ENCODE measurements around the gene HES4. TPM values are rescaled to one million over a fixed set of nuclear protein-coding genes. Genes with fewer than 3 reads are reported as not detected.

Gene HES4
- total and polyA plus RNA-seq, 4 donors: 13.5 to 47.9 (median 27.1) TPM

DNA sequence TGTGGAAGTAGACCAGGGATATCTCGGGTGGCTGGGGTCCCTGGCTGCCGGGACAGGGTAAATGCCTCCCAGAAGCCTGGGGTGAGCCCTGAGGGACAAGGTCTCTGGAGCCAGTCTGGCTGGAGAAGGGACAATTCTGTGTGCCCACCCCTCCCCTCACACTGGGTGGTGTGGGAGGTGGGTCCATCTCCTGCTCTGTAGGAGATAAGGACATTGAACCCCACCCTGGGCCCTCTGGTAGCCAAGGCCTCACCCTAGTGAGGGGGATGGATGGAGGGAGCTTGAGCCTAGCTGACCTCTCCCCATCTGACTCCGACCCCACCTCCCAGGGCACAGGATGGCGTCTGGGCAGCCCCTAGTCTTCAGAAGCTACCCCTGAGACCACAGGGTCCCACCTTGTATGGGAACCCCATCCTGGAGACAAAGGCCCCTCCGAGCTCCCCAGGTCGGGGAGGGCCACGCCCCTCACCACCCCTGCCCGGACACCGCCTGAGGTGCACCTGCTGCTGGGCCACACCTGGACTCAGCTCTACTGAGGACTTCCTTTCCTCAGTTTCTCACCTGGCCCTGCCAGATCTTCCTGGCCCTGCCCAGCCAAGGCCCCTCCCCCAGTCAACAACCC, 24.4 kb upstream of the HES4 start:
- no peak for TF ChIP-seq CTCF (IDR thresholded peaks at IDR 0.05; ENCODE audit: control extremely low read depth, extremely low read depth)
- Histone ChIP-seq H3K27ac (ENCODE audit: low read depth in 1 of 2, low read length in 1 of 2) (peak overlapping the region in 1 of 2 donors; percentile 84), H3K36me3 (ENCODE audit: control insufficient read depth in 4 of 4, insufficient read depth in 4 of 4, low read length in 4 of 4) (peaks cover 0 to 1% (median 0%) of the 10 kb centered on the region in 4 donors), H3K27me3 (ENCODE audit: control insufficient read depth in 3 of 3, insufficient read depth in 3 of 3, low read length in 2 of 3) (no peaks in the 10 kb centered on the region), H3K9me3 (ENCODE audit: control insufficient read depth in 4 of 4, insufficient read depth in 3 of 4, low read length in 3 of 4) (no peaks in the 10 kb centered on the region), H3K4me3 (no peak overlapping the region), H3K9ac (ENCODE audit: insufficient read depth in 1 of 2, low read length in 2 of 2) (peak overlapping the region in 1 of 2 donors; percentile 19), H3K4me1 (ENCODE audit: control insufficient read depth in 5 of 5, insufficient read depth in 5 of 5, low read length in 5 of 5) (peaks cover 0 to 35% (median 29%) of the 10 kb centered on the region in 5 donors)
- WGBS, 2 donors: 66 to 89% methylated on average over 8 to 9 of the region's 9 CpGs
- no peak for DNase-seq
- ATAC-seq (ENCODE audit: insufficient read depth, low FRiP score): no peak

DNA sequence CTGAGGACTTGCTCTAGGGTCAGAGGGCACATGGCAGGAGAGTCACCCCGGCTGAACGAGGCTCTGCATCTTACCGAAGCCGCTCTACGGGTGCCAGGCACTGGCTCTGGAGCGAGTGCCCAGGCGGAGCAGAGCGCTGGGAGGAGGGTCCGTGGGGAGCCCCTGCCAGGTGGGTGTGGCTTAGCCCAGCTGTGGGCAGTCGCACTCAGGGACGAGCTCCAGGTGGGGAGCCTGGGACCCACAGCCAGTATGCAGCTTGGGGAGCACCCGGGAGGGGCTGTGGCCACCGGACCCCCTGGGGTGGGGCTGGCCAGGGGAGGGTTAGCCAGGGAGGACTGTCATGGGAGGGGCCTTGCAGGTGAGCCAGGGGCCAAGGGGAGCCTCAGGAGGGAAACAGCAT, 23.8 kb upstream of the HES4 start:
- Histone ChIP-seq H3K9ac (ENCODE audit: insufficient read depth in 1 of 2, low read length in 2 of 2) (no peak overlapping the region), H3K27me3 (ENCODE audit: control insufficient read depth in 3 of 3, insufficient read depth in 3 of 3, low read length in 2 of 3) (no peaks in the 10 kb centered on the region), H3K9me3 (ENCODE audit: control insufficient read depth in 4 of 4, insufficient read depth in 3 of 4, low read length in 3 of 4) (no peaks in the 10 kb centered on the region), H3K27ac (ENCODE audit: low read depth in 1 of 2, low read length in 1 of 2) (peak overlapping the region in 1 of 2 donors; percentile 84), H3K4me3 (no peak overlapping the region), H3K36me3 (ENCODE audit: control insufficient read depth in 4 of 4, insufficient read depth in 4 of 4, low read length in 4 of 4) (peaks cover 0 to 1% (median 0%) of the 10 kb centered on the region in 4 donors), H3K4me1 (ENCODE audit: control insufficient read depth in 5 of 5, insufficient read depth in 5 of 5, low read length in 5 of 5) (peaks cover 0 to 38% (median 29%) of the 10 kb centered on the region in 5 donors)
- 60 to 74% methylated on average over 13 of the region's 13 CpGs for WGBS, 2 donors
- no peak for ATAC-seq (ENCODE audit: insufficient read depth, low FRiP score)
- no peak for TF ChIP-seq CTCF (IDR thresholded peaks at IDR 0.05; ENCODE audit: control extremely low read depth, extremely low read depth)
- peak in 1 of 3 donors; percentile 29 for DNase-seq

DNA sequence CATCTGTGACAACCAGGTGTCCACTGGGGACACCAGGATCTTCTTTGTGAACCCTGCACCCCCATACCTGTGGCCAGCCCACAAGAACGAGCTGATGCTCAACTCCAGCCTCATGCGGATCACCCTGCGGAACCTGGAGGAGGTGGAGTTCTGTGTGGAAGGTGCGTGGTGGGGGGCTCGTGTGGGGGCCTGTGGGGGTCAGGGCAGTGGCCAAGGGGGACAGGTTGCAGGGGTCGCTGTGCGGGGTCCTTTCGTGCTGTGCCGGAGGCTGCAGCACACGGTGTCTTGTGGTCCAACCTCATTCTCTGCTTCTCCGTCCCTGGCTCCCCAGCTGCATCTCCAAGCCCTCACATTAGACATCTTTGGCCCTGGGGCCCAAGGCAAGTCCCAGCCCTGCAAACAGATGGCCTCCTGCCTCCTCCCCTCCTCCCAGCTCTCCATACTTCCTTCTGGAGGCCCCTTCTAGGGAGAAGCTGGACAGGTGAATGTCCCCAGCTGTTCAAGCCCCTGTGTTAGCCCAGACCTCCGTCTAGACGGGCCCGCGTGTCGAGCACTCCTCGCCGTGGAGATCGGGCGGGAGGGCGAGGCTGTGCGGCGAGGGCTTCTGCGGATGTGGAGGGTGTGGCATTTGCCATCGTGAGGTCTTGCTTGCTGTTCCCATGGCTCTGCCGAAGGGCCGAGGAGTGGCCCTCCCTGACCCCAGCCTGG, 22.6 kb upstream of the HES4 start:
- WGBS, 2 donors: 81 to 83% methylated on average over 27 of the region's 27 CpGs

More for the DNA sequence above, 22.6 kb upstream of the HES4 start:
- peaks cover 0 to 38% (median 29%) of the 10 kb centered on the region in 5 donors for H3K4me1 ChIP-seq (ENCODE audit: control insufficient read depth in 5 of 5, insufficient read depth in 5 of 5, low read length in 5 of 5)
- H3K36me3 ChIP-seq (ENCODE audit: control insufficient read depth in 4 of 4, insufficient read depth in 4 of 4, low read length in 4 of 4): peaks cover 0 to 1% (median 0%) of the 10 kb centered on the region in 4 donors
- no peak overlapping the region for H3K9ac ChIP-seq (ENCODE audit: insufficient read depth in 1 of 2, low read length in 2 of 2)
- no peak overlapping the region for H3K27ac ChIP-seq (ENCODE audit: low read depth in 1 of 2, low read length in 1 of 2)
- no peaks in the 10 kb centered on the region for H3K27me3 ChIP-seq (ENCODE audit: control insufficient read depth in 3 of 3, insufficient read depth in 3 of 3, low read length in 2 of 3)
- no peak overlapping the region for H3K4me3 ChIP-seq
- ATAC-seq (ENCODE audit: insufficient read depth, low FRiP score) (no peak), DNase-seq (no peak)
- H3K9me3 ChIP-seq (ENCODE audit: control insufficient read depth in 4 of 4, insufficient read depth in 3 of 4, low read length in 3 of 4): no peaks in the 10 kb centered on the region
- no peak for TF ChIP-seq CTCF (IDR thresholded peaks at IDR 0.05; ENCODE audit: control extremely low read depth, extremely low read depth)
